NB4 (cell line): Measurements from ENCODE around the gene AKT3.

Experiments
- CTCF ChIP-seq: IDR thresholded peaks from one replicate; pipeline ENCODE4 v1.5.1; 2012; ENCODE audit warnings: low read depth, low read length
- MYC ChIP-seq: IDR thresholded peaks from 2 replicates; pipeline ENCODE4 v1.6.1; 2011; ENCODE audit warnings: low read depth, low read length
- POLR2A ChIP-seq: IDR thresholded peaks from 2 replicates; pipeline ENCODE4 v1.6.1; 2011; ENCODE audit warnings: mild to moderate bottlenecking; ENCODE audit not compliant: insufficient read length; ENCODE audit errors: extremely low read depth
- TF ChIP-seq, protein P1 (sequence below): IDR thresholded peaks from 2 replicates; pipeline ENCODE4 v1.6.1; 2011; ENCODE audit warnings: low read depth, low read length

- TF ChIP-seq CTCF (no peak), POLR2A (no peak), MYC (no peak)
- TF ChIP-seq, protein P1, sequence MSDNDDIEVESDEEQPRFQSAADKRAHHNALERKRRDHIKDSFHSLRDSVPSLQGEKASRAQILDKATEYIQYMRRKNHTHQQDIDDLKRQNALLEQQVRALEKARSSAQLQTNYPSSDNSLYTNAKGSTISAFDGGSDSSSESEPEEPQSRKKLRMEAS: no peak
Observed at GRCh38 chr1:243529512-243529911, 320.5 kb downstream of the AKT3 start.
